K562 (cell line): ENCODE measurements around the gene CEACAM18. TPM values are rescaled to one million over a fixed set of nuclear protein-coding genes. Genes with fewer than 3 reads are reported as not detected.

Experiments
- ATAC-seq: fragments of 200-7000 bp; cut with Tn5 transposase; 3 replicates; pipeline ENCODE4 v1.9.1; 2020; ENCODE audit warnings: moderate library complexity
- BruUV-seq: library from RNA; stranded (reverse); fragments of 400-500 nt; replicated peaks from 2 replicates; lab custom pipeline; 2021; lab: Mats Ljungman, UMichigan
- CTCF ChIA-PET: fragments of 300-600 bp; formaldehyde crosslinking; extraction: SDS; loops from one replicate; lab custom pipeline; 2021; ENCODE audit warnings: low intra/inter-chr PET ratio; lab: Yijun Ruan, JAX
- POLR2A ChIA-PET: fragments of 300-600, 350-650 bp; sonication (Branson Sonifier 250); formaldehyde crosslinking; extraction: SDS; loops from one replicate; lab custom pipeline; 2021; ENCODE audit warnings: antibody characterized with exemption, inconsistent platforms; lab: Yijun Ruan, JAX
- DNase-seq, 4 experiments: peaks; one replicate each; pipeline versions ENCODE4 v3.0.0 to v3.0.0-alpha.2; 2011 to 2018; ENCODE audit warnings: low spot score in 3 of 4, mixed read lengths in 3 of 4; ENCODE audit errors: extremely low read depth in 1 of 4
- FAIRE-seq: peaks from 2 replicates; lab custom pipeline; 2011; peaks lifted over from hg19 to GRCh38; lab: Jason Lieb, UNC
- H2AFZ ChIP-seq: 2 replicates; pipeline ENCODE4 v1.6.0; 2011; ENCODE audit warnings: low read depth, low read length, control low read depth, inconsistent platforms
- H3K27ac ChIP-seq: fragments of 200-600 bp; 3 replicates; pipeline ENCODE4 v1.8.0; 2011; ENCODE audit warnings: low read depth, mild to moderate bottlenecking, control low read depth, inconsistent platforms, low read length, moderate library complexity, mixed read lengths; ENCODE audit errors: extremely low read depth
- H3K27me3 ChIP-seq, 2 experiments: fragments of 300-600 bp in 1 of 2; 2 replicates in 1 of 2; 3 replicates in 1 of 2; pipeline versions ENCODE4 v1.6.0 to v1.8.0; 2011; ENCODE audit warnings: inconsistent platforms in 2 of 2, low read length in 2 of 2, mild to moderate bottlenecking in 1 of 2, mixed read lengths in 1 of 2, moderate library complexity in 1 of 2; ENCODE audit not compliant: control insufficient read depth in 2 of 2, insufficient read depth in 2 of 2
- H3K36me3 ChIP-seq: fragments of 300-600 bp; 3 replicates; pipeline ENCODE4 v1.8.0; 2011; ENCODE audit warnings: mild to moderate bottlenecking, low read length, inconsistent platforms; ENCODE audit not compliant: control insufficient read depth, insufficient read depth
- H3K4me1 ChIP-seq, 2 experiments: fragments of 200-600 bp in 1 of 2; replicated peaks in 1 of 2; 2 replicates in 1 of 2; 3 replicates in 1 of 2; pipeline versions ENCODE4 v1.5.1 to v1.8.0; 2011; ENCODE audit warnings: inconsistent platforms in 2 of 2, low read length in 2 of 2, mild to moderate bottlenecking in 1 of 2, mixed read lengths in 1 of 2, moderate library complexity in 1 of 2; ENCODE audit not compliant: control insufficient read depth in 2 of 2, insufficient read depth in 2 of 2
- H3K4me2 ChIP-seq: 2 replicates; pipeline ENCODE4 v1.6.1; 2011; ENCODE audit warnings: low read length, control low read depth, inconsistent platforms, mixed read lengths; ENCODE audit not compliant: insufficient read depth
- H3K4me3 ChIP-seq: fragments of 200-600 bp; sonication (generic), shearing (Covaris generic); 2 replicates; pipeline ENCODE4 v1.5.1; 2016; ENCODE audit warnings: control low read depth, inconsistent platforms
- H3K79me2 ChIP-seq: fragments of 200-600 bp; 3 replicates; pipeline ENCODE4 v1.8.0; 2011; ENCODE audit warnings: low read length, inconsistent platforms; ENCODE audit not compliant: control insufficient read depth, insufficient read depth
- H3K9ac ChIP-seq, 2 experiments: 2 replicates each; pipeline versions ENCODE4 v1.6.0 to v1.6.1; 2011; ENCODE audit warnings: low read depth in 2 of 2, low read length in 2 of 2, control low read depth in 1 of 2, inconsistent platforms in 1 of 2, mild to moderate bottlenecking in 1 of 2, mixed read lengths in 1 of 2; ENCODE audit not compliant: insufficient read depth in 1 of 2
- H3K9me1 ChIP-seq: one replicate; pipeline ENCODE4 v1.6.0; 2011; ENCODE audit warnings: inconsistent platforms, mild to moderate bottlenecking, low read length, moderate library complexity; ENCODE audit not compliant: control insufficient read depth, insufficient read depth
- H3K9me3 ChIP-seq: replicated peaks from 2 replicates; pipeline ENCODE4 v1.5.1; 2011; ENCODE audit warnings: low read depth, low read length, inconsistent platforms; ENCODE audit not compliant: control insufficient read depth, insufficient read depth
- H4K20me1 ChIP-seq: replicated peaks from 2 replicates; pipeline ENCODE4 v1.6.1; 2011; ENCODE audit warnings: low read length, inconsistent platforms, mixed read lengths; ENCODE audit not compliant: control insufficient read depth, insufficient read depth
- ADNP ChIP-seq: fragments of 200-800 bp; sonication (Bioruptor generic); IDR thresholded peaks from 2 replicates; pipeline ENCODE4 v1.6.1; 2016; ENCODE audit warnings: missing genetic modification characterization, missing compliant biosample characterization
- CBX8 ChIP-seq: fragments of 200-600 bp; sonication (generic); IDR thresholded peaks from 2 replicates; pipeline ENCODE4 v1.6.1; 2012; ENCODE audit warnings: borderline replicate concordance, mixed run types, low read depth, mild to moderate bottlenecking, moderate library complexity, mixed read lengths, low read length, control low read depth, inconsistent platforms; ENCODE audit not compliant: poor library complexity, severe bottlenecking; ENCODE audit errors: extremely low read depth
- COPS2 ChIP-seq: fragments of 450-650 bp; conservative IDR thresholded peaks from 2 replicates; pipeline ENCODE4 v1.6.1; 2016; ENCODE audit warnings: mild to moderate bottlenecking, moderate library complexity
- DNMT1 ChIP-seq: fragments of 450-650 bp; IDR thresholded peaks from 2 replicates; pipeline ENCODE4 v1.6.1; 2016; ENCODE audit warnings: antibody characterized with exemption, mild to moderate bottlenecking
- HDAC6 ChIP-seq: IDR thresholded peaks from 2 replicates; pipeline ENCODE4 v1.6.1; 2012; ENCODE audit warnings: low read depth, mild to moderate bottlenecking, control low read depth, inconsistent platforms, low read length, moderate library complexity
- KDM4B ChIP-seq, 2 experiments: fragments of 450-650 bp in 1 of 2; sonication (generic) in 1 of 2; IDR thresholded peaks; 2 replicates each; pipeline ENCODE4 v1.6.1; 2016 to 2017; ENCODE audit warnings: borderline replicate concordance in 2 of 2, antibody characterized with exemption in 1 of 2, low read depth in 1 of 2, mild to moderate bottlenecking in 1 of 2
- MCM2 ChIP-seq: fragments of 450-650 bp; IDR thresholded peaks from 2 replicates; pipeline ENCODE4 v1.6.1; 2017; ENCODE audit warnings: low read depth, mild to moderate bottlenecking
- MIER1 ChIP-seq: fragments of 450-650 bp; IDR thresholded peaks from 2 replicates; pipeline ENCODE4 v1.6.1; 2016; ENCODE audit warnings: antibody characterized with exemption, mild to moderate bottlenecking, low read depth
- MTA1 ChIP-seq: fragments of 450-650 bp; IDR thresholded peaks from 2 replicates; pipeline ENCODE4 v1.6.1; 2017; ENCODE audit warnings: borderline replicate concordance
- PURB ChIP-seq: sonication (generic); formaldehyde crosslinking; IDR thresholded peaks from 2 replicates; pipeline ENCODE4 v1.9.0; 2021; ENCODE audit warnings: low read depth, mild to moderate bottlenecking, missing genetic modification reagents
- THRB ChIP-seq: fragments of 450-650 bp; formaldehyde crosslinking; conservative IDR thresholded peaks from 2 replicates; pipeline ENCODE4 v1.4.0; 2022; ENCODE audit warnings: mild to moderate bottlenecking, missing genetic modification characterization
- YY1 ChIP-seq, 3 experiments: IDR thresholded peaks; 2 replicates each; pipeline ENCODE4 v1.6.1; 2011; ENCODE audit warnings: low read length in 2 of 3, mild to moderate bottlenecking in 2 of 3, moderate library complexity in 2 of 3, borderline replicate concordance in 1 of 3, control low read depth in 1 of 3, low read depth in 1 of 3; ENCODE audit not compliant: insufficient read depth in 3 of 3, insufficient replicate concordance in 2 of 3, control insufficient read depth in 1 of 3, insufficient read length in 1 of 3; ENCODE audit errors: extremely low read depth in 1 of 3
- ZFP1 ChIP-seq: fragments of 450-650 bp; formaldehyde crosslinking; IDR thresholded peaks from 2 replicates; pipeline ENCODE4 v1.4.0; 2020; ENCODE audit warnings: mild to moderate bottlenecking, mixed read lengths
- ZFX ChIP-seq: sonication (generic); formaldehyde crosslinking; IDR thresholded peaks from 2 replicates; pipeline ENCODE4 v1.8.0; 2022; ENCODE audit warnings: mild to moderate bottlenecking, missing genetic modification reagents, moderate library complexity
- ZNF175 ChIP-seq: fragments of 200-800 bp; sonication (Bioruptor generic); IDR thresholded peaks from 2 replicates; pipeline ENCODE4 v1.6.1; 2016; ENCODE audit warnings: low read depth, mild to moderate bottlenecking, missing genetic modification characterization, missing compliant biosample characterization
- ZNF717 ChIP-seq: fragments of 250-450 bp; sonication (Bioruptor Pico); IDR thresholded peaks from 2 replicates; pipeline ENCODE4 v1.5.0; 2021
- ZNF830 ChIP-seq: fragments of 250-450 bp; sonication (Bioruptor Pico); IDR thresholded peaks from 2 replicates; pipeline ENCODE4 v1.5.0; 2021; ENCODE audit warnings: mild to moderate bottlenecking
- WGBS: fragments of 100-300 bp; shearing (Covaris generic); methylation state at CpG from one replicate; pipeline ENCODE4 v1.1.6; 2016; ENCODE audit warnings: low coverage, mixed read lengths; ENCODE audit not compliant: insufficient coverage; ENCODE audit errors: missing lambda C conversion rate; 5-methylcytosine and 5-hydroxymethylcytosine counted together
- in situ Hi-C: fragments of 300-500 bp; cut with MboI; formaldehyde crosslinking; loops from 4 replicates; pipeline ENCODE4 v1.15.0; 2018; ENCODE audit warnings: inconsistent platforms, mixed read lengths
- intact Hi-C: fragments of 100-400 bp; cut with micrococcal nuclease; formaldehyde crosslinking; loops from 2 replicates; pipeline ENCODE4 v1.14.2; 2022
- polyA plus RNA-seq, 8 experiments: library from polyadenylated mRNA; depleted of rRNA in 4 of 8; stranded (reverse) in 5 of 8; unstranded in 3 of 8; fragments of >200 nt; fragmentation: Nextera tagmentation in 2 of 8; fragmentation: Illumina TruSeq in 1 of 8; extraction: Ambion mirVana in 2 of 8; extraction: Trizol in 1 of 8; gene quantifications; 2 replicates each; pipeline versions ENCODE4 v1.2.1 to v1.2.3, GENCODE V29; 2011 to 2014; ENCODE audit warnings: inconsistent platforms in 1 of 8, missing spikeins in 1 of 8
- total RNA-seq, 7 experiments: library from RNA; depleted of rRNA in 6 of 7; stranded (reverse); fragments of >200 nt in 6 of 7; fragmentation: Illumina TruSeq in 2 of 7; extraction: Trizol in 2 of 7; gene quantifications; 2 replicates each; pipeline versions ENCODE4 v1.2.1 to v1.2.3, GENCODE V29; 2011 to 2021; ENCODE audit warnings: low replicate concordance in 1 of 7

CEACAM18 gene
- total and polyA plus RNA-seq, 9 of the 15 experiments (the other 6 are each of a cell fraction or from before 2014, with no cell fraction given) = 0.08 to 0.24 (median 0.15) TPM; not detected in 3

DNA sequence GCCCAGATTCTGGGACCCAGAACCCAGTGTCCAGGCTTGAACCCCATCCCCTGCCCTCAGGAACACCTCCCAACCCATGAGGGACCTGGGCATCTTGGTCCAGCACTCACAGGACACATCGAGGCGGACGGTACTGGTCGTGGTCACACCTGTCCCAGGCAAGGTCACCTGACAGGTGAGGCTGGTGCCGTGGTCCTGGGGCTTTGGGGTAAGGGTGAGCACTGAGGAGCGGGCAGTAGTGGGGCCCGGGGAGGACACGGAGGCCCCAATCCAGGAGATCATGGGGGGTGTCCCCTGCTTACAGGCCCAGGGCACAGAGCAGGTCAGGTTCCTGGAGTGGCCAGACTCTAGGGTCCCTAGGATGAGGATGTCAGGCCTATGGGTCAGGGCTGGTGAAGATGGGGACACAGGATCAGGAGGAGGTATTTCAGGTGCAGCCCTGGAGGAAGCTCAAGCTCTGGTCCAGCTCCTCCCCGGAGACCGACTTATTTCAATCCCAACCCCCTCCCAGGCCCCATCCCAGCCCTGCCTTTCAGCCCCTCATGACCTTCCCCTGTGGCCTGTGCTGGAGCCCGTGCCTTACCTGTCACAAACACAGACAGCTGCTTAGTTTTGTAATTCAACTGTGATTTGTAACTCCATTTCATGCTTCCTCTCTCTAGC, 20.9 kb upstream of the CEACAM18 start:
- ATAC-seq = no peak

GRCh38 chr19:51458051-51458645, 20.2 kb upstream of the CEACAM18 start, which contains the start of gene SIGLEC8:
Gene SIGLEC8, minus strand, starts transcription at chr19:51458454. Its CDS starts 67 bp downstream, at chr19:51458387.
- Histone ChIP-seq H3K4me2 (no peak within 1 kb of the TSS), H3K9me1 (no peaks in the 10 kb centered on the region), H2AFZ (0 out of 2 replicates have a peak within 1 kb of the TSS, but pooled peaks have one; percentile 24), H3K79me2 (no peaks in the 10 kb centered on the region), H3K9ac (peak within 1 kb of the TSS in 1 of 2 experiments; percentile 23; a peak in 1 of 4 replicates), H3K9me3 (no peaks in the 10 kb centered on the region), H4K20me1 (no peaks in the 10 kb centered on the region), H3K36me3 (no peaks in the 10 kb centered on the region), H3K4me3 (no peak within 1 kb of the TSS), H3K4me1 (peaks cover 13 to 36% of the 10 kb centered on the region in 2 experiments; a peak in 4 of 5 replicates), H3K27ac (no peak within 1 kb of the TSS), H3K27me3 (no peaks in the 10 kb centered on the region)
- no peak for FAIRE-seq
- no peak for DNase-seq
- in situ Hi-C loops (no loop called here), intact Hi-C loops (no loop called here)
- ATAC-seq = no peak
- no TSS peak for BruUV-seq
- WGBS = 47% methylated on average over 10 of the region's 10 CpGs
- ChIA-PET CTCF (no interaction called here), POLR2A (interaction anchor here (0.7 kb wide), 1 partner anchor 28 kb away, joined by 4 read pairs; no protein-coding TSS in a partner anchor)
- TF ChIP-seq THRB (CRISPR knock-in tag) (no peak), ZNF175 (CRISPR knock-in tag) (no peak), ADNP (no peak), KDM4B (IDR thresholded peaks at IDR 0.05; ENCODE audit: borderline replicate concordance in 2 of 2, low read depth in 1 of 2) (no peak), CBX8 (no peak), ZNF830 (no peak), MCM2 (no peak), YY1 (IDR thresholded peaks at IDR 0.05; ENCODE audit: borderline replicate concordance in 1 of 3, control insufficient read depth in 1 of 3, extremely low read depth in 1 of 3, insufficient read depth in 3 of 3, insufficient read length in 1 of 3, insufficient replicate concordance in 2 of 3, low read depth in 1 of 3, low read length in 2 of 3) (no peak)

More for the DNA sequence above, 20.9 kb upstream of the CEACAM18 start:
- Histone ChIP-seq H3K9me3 (no peaks in the 10 kb centered on the region), H4K20me1 (no peaks in the 10 kb centered on the region), H3K27ac (no peak overlapping the region), H3K9ac (no peak overlapping the region; a peak in 1 of 4 replicates), H3K79me2 (no peaks in the 10 kb centered on the region), H3K27me3 (no peaks in the 10 kb centered on the region), H3K4me3 (no peak overlapping the region), H3K36me3 (no peaks in the 10 kb centered on the region), H3K4me1 (peaks cover 13 to 33% of the 10 kb centered on the region in 2 experiments; a peak in 4 of 5 replicates), H2AFZ (no peak overlapping the region), H3K9me1 (no peaks in the 10 kb centered on the region), H3K4me2 (no peak overlapping the region)
- FAIRE-seq (no peak), DNase-seq (no peak)
- in situ Hi-C loops = no loop called here
- CTCF ChIA-PET = no interaction called here
- TF ChIP-seq ZFP1 (CRISPR knock-in tag) (no peak), MIER1 (no peak), PURB (CRISPR knock-in tag) (no peak), ZNF717 (no peak), ZFX (CRISPR knock-in tag) (no peak), COPS2 (no peak), DNMT1 (no peak), HDAC6 (no peak), MTA1 (no peak)
- 63% methylated on average over 9 of the region's 11 CpGs for WGBS
- no TSS peak for BruUV-seq
- intact Hi-C loops = no loop called here
- POLR2A ChIA-PET = interaction anchor here (0.7 kb wide), 1 partner anchor 29 kb away, joined by 4 read pairs; no protein-coding TSS in a partner anchor
